Measurements from ENCODE around the gene LRPPRC.
"Not testable (repeated sequence)": the region's sequence is repeated elsewhere in the genome, so short reads cannot be mapped to it uniquely, and the experiment has no call there.

LRPPRC gene

GRCh38 chr2:43995733-43996533 lies at the start of gene LRPPRC:
LRPPRC (minus strand) TSS chr2:43995989; CDS start chr2:43995947, 42 bp downstream.
- DNase-seq: peak; percentile 99

DNA sequence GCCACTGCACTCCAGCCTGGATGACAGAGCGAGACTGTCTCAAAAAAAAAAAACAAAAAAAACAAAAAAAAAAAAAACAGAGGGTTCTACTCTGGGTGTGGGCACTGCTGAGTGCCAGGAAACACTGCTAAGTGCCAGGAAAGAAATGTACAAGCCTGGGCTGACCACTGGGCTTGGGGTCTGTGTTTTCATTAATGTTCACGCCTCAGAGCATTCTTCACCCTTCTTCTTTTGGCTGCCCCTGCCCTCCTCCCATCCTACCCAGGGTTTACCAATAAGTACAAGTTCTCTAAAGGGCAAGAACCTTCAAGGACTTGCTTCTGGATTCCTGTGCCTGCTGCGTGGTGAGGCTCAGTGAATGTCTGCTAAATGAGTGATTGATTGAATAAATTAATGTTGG lies 49.3 kb upstream of the LRPPRC start:
- no peak for DNase-seq

- DNase-seq: peak; percentile 95
These were observed 48.5 kb upstream of the LRPPRC start for GRCh38 chr2:44044281-44044720.

GRCh38 chr2:44040365-44040764 lies 44.6 kb upstream of the LRPPRC start:
- no peak for DNase-seq

DNA sequence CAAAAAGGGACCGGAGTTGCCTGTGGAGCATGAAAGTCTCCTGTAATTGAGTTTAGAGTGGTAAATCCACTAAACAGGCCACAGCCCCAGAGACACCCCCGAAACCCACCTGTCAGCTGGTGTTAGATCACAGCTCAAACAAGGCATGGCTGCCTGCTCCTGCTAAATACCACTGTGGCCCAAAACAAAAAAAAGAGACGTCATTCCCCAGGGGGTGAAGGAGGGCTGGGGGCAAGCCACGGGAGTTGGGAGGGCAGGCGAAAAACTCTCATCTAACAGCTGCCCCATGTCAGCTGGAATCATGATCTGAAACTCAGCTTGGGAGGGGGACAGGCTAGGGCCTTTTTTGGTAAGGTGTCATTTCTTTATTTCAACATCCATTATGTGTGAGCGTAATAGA lies 42.5 kb upstream of the LRPPRC start:
- DNase-seq: no peak

GRCh38 chr2:44037221-44037620 lies 41.4 kb upstream of the LRPPRC start:
- no peak for DNase-seq

- no peak for DNase-seq
These were observed 38.2 kb upstream of the LRPPRC start for GRCh38 chr2:44033947-44034346.

GRCh38 chr2:44027076-44027475 lies 31.3 kb upstream of the LRPPRC start:
- not testable (repeated sequence) for DNase-seq

GRCh38 chr2:44016282-44016681 lies 20.5 kb upstream of the LRPPRC start:
- peak; percentile 79 for DNase-seq

- no peak for DNase-seq
These were observed 19.4 kb upstream of the LRPPRC start for GRCh38 chr2:44015239-44015638.

DNA sequence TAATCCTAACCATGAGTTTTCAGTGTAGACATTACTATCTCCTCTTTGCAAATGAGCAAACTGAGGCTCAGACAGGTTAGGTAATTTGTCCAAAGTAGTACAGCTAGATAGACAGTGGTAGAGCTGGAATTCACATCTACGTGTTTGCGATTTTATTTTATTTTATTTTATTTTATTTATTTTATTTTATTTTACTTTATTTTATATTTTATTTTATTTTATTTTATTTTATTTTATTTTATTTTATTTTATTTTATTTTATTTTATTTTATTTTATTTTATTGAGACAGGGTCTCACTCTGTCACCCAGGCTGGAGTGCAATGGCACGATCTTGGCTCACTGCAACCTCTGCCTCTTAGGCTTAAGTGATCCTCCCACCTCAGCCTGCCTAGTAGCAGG lies 17.4 kb upstream of the LRPPRC start:
- DNase-seq: not testable (repeated sequence)

DNA sequence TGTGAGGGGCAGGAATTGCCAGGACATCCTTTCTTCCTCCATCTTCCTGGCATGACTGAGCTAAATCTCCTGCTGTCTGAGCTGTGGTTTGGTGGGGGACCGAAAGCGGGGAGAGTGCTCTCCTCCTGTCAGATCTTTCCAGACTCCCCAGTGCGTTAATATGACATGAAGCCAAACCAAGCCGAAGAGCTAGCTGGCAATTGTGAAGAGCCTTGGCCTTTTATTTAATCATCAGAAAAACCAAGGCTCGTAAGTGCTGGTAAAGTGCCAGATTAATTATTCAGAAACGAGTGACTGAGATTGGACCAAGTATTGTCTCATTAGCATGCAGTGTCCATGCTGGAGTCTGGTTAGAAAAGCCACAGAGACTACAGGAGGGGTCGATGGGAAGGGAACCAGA lies 14.5 kb upstream of the LRPPRC start:
- DNase-seq: no peak

GRCh38 chr2:44009136-44009735 lies 13.4 kb upstream of the LRPPRC start:
- DNase-seq: no peak

GRCh38 chr2:44005846-44006245 lies 10.1 kb upstream of the LRPPRC start:
- no peak for DNase-seq

GRCh38 chr2:44004735-44005602 lies 9.2 kb upstream of the LRPPRC start:
- DNase-seq: no peak

DNA sequence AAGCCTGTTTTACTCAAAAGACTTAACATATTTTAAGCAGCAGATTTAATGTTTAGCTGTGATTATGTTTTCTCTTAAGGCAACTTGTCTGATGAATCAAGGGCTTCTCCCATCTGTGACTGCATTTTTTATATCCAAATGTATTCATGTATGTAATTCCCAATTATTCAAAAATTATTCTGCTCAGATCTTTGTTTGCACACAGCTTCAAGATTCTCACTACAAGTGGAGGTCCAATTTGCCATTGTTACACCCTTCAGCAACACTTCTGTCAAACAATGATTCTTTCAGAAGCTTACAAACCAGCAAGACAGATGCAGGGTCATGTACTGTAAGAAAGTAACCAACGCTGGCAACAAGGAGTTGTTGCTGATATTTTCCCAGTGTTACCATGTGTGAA lies 5.9 kb upstream of the LRPPRC start:
- no peak for DNase-seq

GRCh38 chr2:43998263-43998662 lies 2.5 kb upstream of the LRPPRC start:
- no peak for DNase-seq

DNA sequence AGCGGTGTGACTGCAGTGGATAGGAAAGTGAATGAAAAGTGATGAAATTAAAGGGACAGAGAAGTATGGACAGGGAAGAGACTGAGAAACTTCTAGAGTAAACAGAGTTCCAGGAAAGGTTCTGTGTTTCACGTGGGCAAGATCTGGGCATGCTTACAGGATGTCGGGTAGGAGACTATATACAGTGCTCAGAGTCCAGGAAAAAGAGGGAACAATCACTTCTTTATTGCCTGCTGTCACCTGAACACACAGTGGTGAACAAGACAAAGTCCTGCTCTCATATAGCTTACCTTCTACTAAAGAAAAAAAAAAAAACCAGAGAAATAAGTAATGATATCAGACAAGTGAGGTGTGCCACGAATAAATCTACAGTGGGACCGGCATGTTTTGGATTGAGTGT lies 2.4 kb downstream of the LRPPRC start:
- no peak for DNase-seq

GRCh38 chr2:43989545-43989944 lies 6.2 kb downstream of the LRPPRC start:
- DNase-seq: peak; percentile 44

GRCh38 chr2:43986600-43986999 lies 9.2 kb downstream of the LRPPRC start:
- DNase-seq: no peak

GRCh38 chr2:43985359-43985758 lies 10.4 kb downstream of the LRPPRC start:
- DNase-seq: no peak

DNA sequence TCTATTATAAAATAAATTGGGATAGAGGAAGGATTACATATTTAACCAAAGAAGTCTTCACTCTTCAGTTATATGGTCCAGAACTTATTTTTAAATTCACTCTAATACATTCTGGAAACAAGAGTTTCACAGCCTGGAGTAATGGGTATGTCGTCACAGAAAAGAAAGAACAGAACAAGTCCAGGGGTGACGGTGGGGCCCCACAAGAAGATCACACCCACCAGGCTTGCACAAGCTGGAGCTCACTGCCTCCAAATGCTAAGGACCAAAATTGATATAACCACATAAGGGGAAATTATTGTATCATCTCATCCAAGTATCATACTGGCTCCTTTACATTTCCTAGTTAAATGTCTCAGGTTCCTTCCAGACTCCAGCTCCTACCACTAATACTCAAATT lies 11.3 kb downstream of the LRPPRC start:
- peak; percentile 40 for DNase-seq

GRCh38 chr2:43980902-43981301 lies 14.9 kb downstream of the LRPPRC start:
- DNase-seq: no peak

Data from hematopoietic multipotent progenitor cell treated with erythropoietin and hydrocortisone succinate and interleukin-3 and kit ligand, for 4 days (in vitro differentiated cells).